ENCODE measurements around the gene CHN2. TPM values are rescaled to one million over a fixed set of nuclear protein-coding genes. Genes with fewer than 3 reads are reported as not detected.

The CHN2 gene
- total RNA-seq, 1 experiment from 2014 or later = 61.2 TPM

- Histone ChIP-seq H3K27ac (ENCODE audit: low read depth, low read length, poor library complexity, severe bottlenecking) (peak overlapping the region; percentile 72), H3K4me1 (ENCODE audit: insufficient read depth, low read length, poor library complexity, severe bottlenecking) (peaks cover 77% of the 10 kb centered on the region), H3K4me3 (ENCODE audit: low read depth, low read length, poor library complexity, severe bottlenecking) (no peak overlapping the region), H3K9me3 (ENCODE audit: low read depth, low read length, poor library complexity, severe bottlenecking) (no peaks in the 10 kb centered on the region), H3K36me3 (ENCODE audit: insufficient read depth, low read length, poor library complexity, severe bottlenecking) (no peaks in the 10 kb centered on the region), H3K27me3 (replicated peaks; ENCODE audit: insufficient read depth, low read depth, low read length, poor library complexity) (no peaks in the 10 kb centered on the region)
- ChIA-PET CTCF (no interaction called here), POLR2A (ENCODE audit: low non-redundant PET) (no interaction called here)
- no peak for DNase-seq (ENCODE audit: low spot score)
- intact Hi-C loops (cut with micrococcal nuclease; ENCODE audit: unreplicated experiment) = no loop called here
- no peak for TF ChIP-seq CTCF (conservative IDR thresholded peaks at IDR 0.05; ENCODE audit: low read depth, low read length)
- TF ChIP-seq EZH2 (IDR thresholded peaks at IDR 0.05; ENCODE audit: borderline replicate concordance, low read depth, low read length, poor library complexity, severe bottlenecking) = no peak
- BruUV-seq (replicated peaks) = no TSS peak
These were observed 135.1 kb downstream of the CHN2 start for GRCh38 chr7:29329686-29330085.

GRCh38 chr7:29330136-29330535 is 135.6 kb downstream of the CHN2 start:
- intact Hi-C loops (cut with micrococcal nuclease; ENCODE audit: unreplicated experiment) = no loop called here
- no TSS peak for BruUV-seq (replicated peaks)
- Histone ChIP-seq H3K27me3 (replicated peaks; ENCODE audit: insufficient read depth, low read depth, low read length, poor library complexity) (no peaks in the 10 kb centered on the region), H3K27ac (ENCODE audit: low read depth, low read length, poor library complexity, severe bottlenecking) (peak overlapping the region; percentile 72), H3K36me3 (ENCODE audit: insufficient read depth, low read length, poor library complexity, severe bottlenecking) (no peaks in the 10 kb centered on the region), H3K9me3 (ENCODE audit: low read depth, low read length, poor library complexity, severe bottlenecking) (no peaks in the 10 kb centered on the region), H3K4me3 (ENCODE audit: low read depth, low read length, poor library complexity, severe bottlenecking) (no peak overlapping the region), H3K4me1 (ENCODE audit: insufficient read depth, low read length, poor library complexity, severe bottlenecking) (peaks cover 74% of the 10 kb centered on the region)
- TF ChIP-seq EZH2 (IDR thresholded peaks at IDR 0.05; ENCODE audit: borderline replicate concordance, low read depth, low read length, poor library complexity, severe bottlenecking) (no peak), CTCF (conservative IDR thresholded peaks at IDR 0.05; ENCODE audit: low read depth, low read length) (no peak)
- DNase-seq (ENCODE audit: low spot score) = no peak
- ChIA-PET CTCF (no interaction called here), POLR2A (ENCODE audit: low non-redundant PET) (no interaction called here)

- Histone ChIP-seq H3K4me1 (ENCODE audit: insufficient read depth, low read length, poor library complexity, severe bottlenecking) (peaks cover 72% of the 10 kb centered on the region), H3K36me3 (ENCODE audit: insufficient read depth, low read length, poor library complexity, severe bottlenecking) (no peaks in the 10 kb centered on the region), H3K27ac (ENCODE audit: low read depth, low read length, poor library complexity, severe bottlenecking) (peak overlapping the region; percentile 75), H3K27me3 (replicated peaks; ENCODE audit: insufficient read depth, low read depth, low read length, poor library complexity) (no peaks in the 10 kb centered on the region), H3K4me3 (ENCODE audit: low read depth, low read length, poor library complexity, severe bottlenecking) (no peak overlapping the region), H3K9me3 (ENCODE audit: low read depth, low read length, poor library complexity, severe bottlenecking) (no peaks in the 10 kb centered on the region)
- DNase-seq (ENCODE audit: low spot score) = no peak
- POLR2A ChIA-PET (ENCODE audit: low non-redundant PET) = no interaction called here
- intact Hi-C loops (cut with micrococcal nuclease; ENCODE audit: unreplicated experiment) = no loop called here
- no peak for TF ChIP-seq EZH2 (IDR thresholded peaks at IDR 0.05; ENCODE audit: borderline replicate concordance, low read depth, low read length, poor library complexity, severe bottlenecking)
- TF ChIP-seq CTCF (conservative IDR thresholded peaks at IDR 0.05; ENCODE audit: low read depth, low read length) = no peak
- no TSS peak for BruUV-seq (replicated peaks)
- CTCF ChIA-PET = no interaction called here
These were observed 136.6 kb downstream of the CHN2 start for GRCh38 chr7:29331163-29331562.

Data from A673 (cell line).